Mesenchymal stem cell (in vitro differentiated cells and primary cell): ENCODE data around the gene TMEM45B.
"Not testable (repeated sequence)": the region's sequence is repeated elsewhere in the genome, so short reads cannot be mapped to it uniquely, and the experiment has no call there.

ENCODE experiments used
- DNase-seq: peaks from one replicate; pipeline ENCODE4 v3.0.0-alpha.2; 2013
- H2AFZ ChIP-seq: one replicate; pipeline ENCODE4 v1.6.1; 2013; ENCODE audit warnings: low read depth, mild to moderate bottlenecking, control low read depth, inconsistent platforms, low read length, moderate library complexity
- H2AK5ac ChIP-seq: 2 replicates; pipeline ENCODE4 v1.6.1; 2013; ENCODE audit warnings: low read length, moderate library complexity, mild to moderate bottlenecking, inconsistent platforms; ENCODE audit not compliant: severe bottlenecking
- H2BK120ac ChIP-seq: one replicate; pipeline ENCODE4 v1.6.1; 2013; ENCODE audit warnings: low read depth, mild to moderate bottlenecking, inconsistent platforms, low read length, moderate library complexity
- H2BK12ac ChIP-seq, 2 experiments: one replicate each; pipeline ENCODE4 v1.6.1; 2013; ENCODE audit warnings: inconsistent platforms in 2 of 2, low read length in 2 of 2, mild to moderate bottlenecking in 2 of 2, moderate library complexity in 2 of 2, control low read depth in 1 of 2
- H2BK15ac ChIP-seq: one replicate; pipeline ENCODE4 v1.6.1; 2013; ENCODE audit warnings: mild to moderate bottlenecking, low read depth, inconsistent platforms; ENCODE audit not compliant: poor library complexity, severe bottlenecking
- H2BK5ac ChIP-seq: 2 replicates; pipeline ENCODE4 v1.6.1; 2013; ENCODE audit warnings: low read depth, mild to moderate bottlenecking, low read length, control low read depth, inconsistent platforms; ENCODE audit not compliant: poor library complexity, severe bottlenecking
- H3K14ac ChIP-seq, 2 experiments: one replicate each; pipeline ENCODE4 v1.6.1; 2013; ENCODE audit warnings: inconsistent platforms in 2 of 2, low read length in 2 of 2, control low read depth in 1 of 2, mild to moderate bottlenecking in 1 of 2, moderate library complexity in 1 of 2
- H3K18ac ChIP-seq, 2 experiments: one replicate each; pipeline ENCODE4 v1.6.1; 2013; ENCODE audit warnings: inconsistent platforms in 2 of 2, low read length in 2 of 2, control low read depth in 1 of 2, low read depth in 1 of 2, mild to moderate bottlenecking in 1 of 2
- H3K23ac ChIP-seq, 2 experiments: one replicate each; pipeline ENCODE4 v1.6.1; 2013; ENCODE audit warnings: inconsistent platforms in 2 of 2, low read length in 2 of 2, mild to moderate bottlenecking in 2 of 2, moderate library complexity in 2 of 2, control low read depth in 1 of 2
- H3K27ac ChIP-seq: 2 replicates; pipeline ENCODE4 v1.5.1; 2013; ENCODE audit warnings: mild to moderate bottlenecking, moderate library complexity, low read length, control low read depth, inconsistent platforms; ENCODE audit not compliant: poor library complexity, severe bottlenecking
- H3K27me3 ChIP-seq, 2 experiments: 2 replicates each; pipeline versions ENCODE4 v1.6.1 to v1.7.0; 2013; ENCODE audit warnings: low read length in 2 of 2, mild to moderate bottlenecking in 2 of 2, moderate library complexity in 2 of 2, control low read depth in 1 of 2, inconsistent platforms in 1 of 2; ENCODE audit not compliant: control insufficient read depth in 1 of 2, insufficient read depth in 1 of 2
- H3K36me3 ChIP-seq, 2 experiments: 2 replicates each; pipeline versions ENCODE4 v1.6.1 to v1.7.0; 2013; ENCODE audit warnings: low read length in 2 of 2, control low read depth in 1 of 2, inconsistent platforms in 1 of 2, low read depth in 1 of 2, mild to moderate bottlenecking in 1 of 2; ENCODE audit not compliant: insufficient read depth in 2 of 2, control insufficient read depth in 1 of 2
- H3K4ac ChIP-seq, 2 experiments: one replicate each; pipeline ENCODE4 v1.6.1; 2013; ENCODE audit warnings: inconsistent platforms in 2 of 2, low read length in 2 of 2, mild to moderate bottlenecking in 2 of 2, moderate library complexity in 2 of 2, control low read depth in 1 of 2, low read depth in 1 of 2
- H3K4me1 ChIP-seq: 2 replicates; pipeline ENCODE4 v1.6.1; 2013; ENCODE audit warnings: low read depth, low read length, control low read depth; ENCODE audit not compliant: control insufficient read depth, insufficient read depth
- H3K4me2 ChIP-seq: 2 replicates; pipeline ENCODE4 v1.6.1; 2013; ENCODE audit warnings: low read length, mild to moderate bottlenecking, inconsistent platforms; ENCODE audit not compliant: poor library complexity, severe bottlenecking
- H3K4me3 ChIP-seq, 2 experiments: 2 replicates each; pipeline versions ENCODE4 v1.5.1 to v1.7.0; 2013; ENCODE audit warnings: low read length in 2 of 2, mild to moderate bottlenecking in 2 of 2, control low read depth in 1 of 2, low read depth in 1 of 2; ENCODE audit not compliant: insufficient read depth in 1 of 2
- H3K79me1 ChIP-seq: replicated peaks from 2 replicates; pipeline ENCODE4 v1.6.1; 2013; ENCODE audit warnings: mild to moderate bottlenecking, control low read depth, low read length, inconsistent platforms; ENCODE audit not compliant: poor library complexity, severe bottlenecking
- H3K9ac ChIP-seq: 2 replicates; pipeline ENCODE4 v1.7.0; 2013; ENCODE audit warnings: mild to moderate bottlenecking, low read length, moderate library complexity
- H3K9me3 ChIP-seq: 2 replicates; pipeline ENCODE4 v1.7.0; 2013; ENCODE audit warnings: mild to moderate bottlenecking, low read length; ENCODE audit not compliant: control insufficient read depth
- H4K8ac ChIP-seq: one replicate; pipeline ENCODE4 v1.6.1; 2013; ENCODE audit warnings: inconsistent platforms, mild to moderate bottlenecking, low read length, moderate library complexity
- H4K91ac ChIP-seq: one replicate; pipeline ENCODE4 v1.6.1; 2013; ENCODE audit warnings: mild to moderate bottlenecking, low read length, inconsistent platforms
- WGBS: methylation state at CpG from one replicate; pipeline ENCODE4 v1.1.7; 2013; ENCODE audit warnings: mixed read lengths; 5-methylcytosine and 5-hydroxymethylcytosine counted together

Gene TMEM45B

DNA sequence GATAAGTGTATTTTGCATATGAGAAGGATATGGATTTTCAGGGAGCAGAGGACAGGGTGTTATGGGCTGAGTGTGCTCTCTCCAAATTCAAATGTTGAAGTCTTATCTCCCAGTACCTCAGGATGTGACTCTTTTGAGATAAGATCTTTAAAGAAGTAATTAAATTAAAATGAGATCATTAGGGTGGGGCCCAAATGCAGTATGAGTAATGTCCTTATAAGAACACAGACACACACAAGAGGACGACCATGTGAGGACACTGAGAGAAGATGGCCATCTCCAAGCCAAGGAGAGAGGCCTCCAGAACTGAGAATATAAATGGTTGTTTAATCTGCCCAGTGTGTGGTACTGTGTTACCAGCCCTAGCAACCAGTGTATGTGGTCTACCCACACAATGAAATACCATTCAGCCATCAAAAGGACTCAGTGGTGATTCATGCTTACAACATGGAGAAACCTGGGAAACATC is 20.8 kb downstream of the TMEM45B start:
- H3K4me3 ChIP-seq, H3K36me3 ChIP-seq, H2BK120ac ChIP-seq, H4K91ac ChIP-seq, H3K79me1 ChIP-seq, H2BK15ac ChIP-seq, H3K23ac ChIP-seq, H3K4me1 ChIP-seq, H3K9ac ChIP-seq, H2AFZ ChIP-seq, H4K8ac ChIP-seq, H3K27ac ChIP-seq, H3K27me3 ChIP-seq, H3K9me3 ChIP-seq, H2BK12ac ChIP-seq, H2AK5ac ChIP-seq, H3K4ac ChIP-seq, H3K18ac ChIP-seq, H3K14ac ChIP-seq, H2BK5ac ChIP-seq, H3K4me2 ChIP-seq: not testable (repeated sequence)
- DNase-seq: peak; percentile 6
- WGBS: no CpG with 5 or more reads among the region's 1 CpG

DNA sequence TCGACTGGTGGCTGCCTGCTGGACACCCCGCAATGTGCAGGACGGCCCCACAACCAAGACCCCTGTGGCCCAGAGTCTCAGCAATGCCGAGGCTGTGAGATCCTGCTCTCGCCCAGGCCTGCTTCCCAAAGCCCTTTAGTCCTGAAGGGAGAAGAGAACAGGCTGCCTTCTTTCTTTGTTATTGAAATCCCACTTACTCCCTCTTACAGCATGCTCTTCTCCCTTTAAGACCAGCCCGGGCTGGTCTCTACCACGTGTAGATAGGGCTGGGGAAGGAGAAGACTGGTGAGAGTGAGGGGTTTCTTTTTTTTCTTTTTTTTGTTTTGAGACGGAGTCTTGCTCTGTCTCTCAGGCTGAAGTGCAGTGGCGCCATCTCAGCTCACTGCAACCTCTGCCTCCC is 21.3 kb downstream of the TMEM45B start:
- Histone ChIP-seq H3K79me1 (no peaks in the 10 kb centered on the region), H3K27me3 (no peaks in the 10 kb centered on the region), H4K91ac (no peak overlapping the region), H2BK12ac (no peak overlapping the region), H2BK15ac (no peak overlapping the region), H3K18ac (no peak overlapping the region), H4K8ac (no peak overlapping the region), H3K36me3 (no peaks in the 10 kb centered on the region), H3K9me3 (no peaks in the 10 kb centered on the region), H3K9ac (no peak overlapping the region), H3K27ac (no peak overlapping the region), H2BK120ac (no peak overlapping the region), H3K4me3 (no peak overlapping the region), H2AFZ (no peak overlapping the region), H2AK5ac (no peak overlapping the region), H3K14ac (no peak overlapping the region), H3K4me1 (no peaks in the 10 kb centered on the region), H2BK5ac (no peak overlapping the region), H3K4me2 (no peak overlapping the region), H3K23ac (no peak overlapping the region), H3K4ac (no peak overlapping the region)
- WGBS: 86% methylated on average over 8 of the region's 9 CpGs
- no peak for DNase-seq

DNA sequence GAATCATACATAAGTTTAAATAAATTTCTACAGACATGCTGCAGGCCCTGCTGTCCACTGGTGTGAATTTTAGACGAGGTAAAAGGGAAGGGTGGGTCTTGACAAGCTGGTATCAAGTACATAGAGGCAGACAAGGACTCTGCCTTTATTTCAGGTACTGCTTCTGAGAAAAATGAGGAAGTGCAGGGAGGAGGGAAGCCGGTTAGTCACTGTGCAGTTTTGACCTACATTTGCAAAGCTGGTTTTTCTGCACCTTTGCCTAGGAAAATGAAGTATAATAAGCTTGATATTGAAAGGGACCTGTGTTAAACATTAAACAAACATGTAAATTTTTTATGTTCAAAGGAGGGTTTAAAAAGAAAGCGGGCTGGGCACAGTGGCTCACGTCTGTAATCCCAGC is 24.6 kb downstream of the TMEM45B start:
- no peaks in the 10 kb centered on the region for H3K4me1 ChIP-seq
- no peak overlapping the region for H4K8ac ChIP-seq
- no peak overlapping the region for H3K18ac ChIP-seq
- no peak overlapping the region for H2BK5ac ChIP-seq
- no peak overlapping the region for H3K9ac ChIP-seq
- no peak overlapping the region for H2BK120ac ChIP-seq
- 89% methylated on average over 4 of the region's 4 CpGs for WGBS
- H2BK15ac ChIP-seq: no peak overlapping the region
- no peak overlapping the region for H3K4me3 ChIP-seq
- no peak overlapping the region for H3K14ac ChIP-seq
- H3K23ac ChIP-seq: no peak overlapping the region
- H3K79me1 ChIP-seq: no peaks in the 10 kb centered on the region
- H3K4ac ChIP-seq: no peak overlapping the region
- no peak overlapping the region for H4K91ac ChIP-seq
- no peaks in the 10 kb centered on the region for H3K27me3 ChIP-seq
- H2AFZ ChIP-seq: no peak overlapping the region
- no peak overlapping the region for H2AK5ac ChIP-seq
- no peaks in the 10 kb centered on the region for H3K36me3 ChIP-seq
- H2BK12ac ChIP-seq: no peak overlapping the region
- no peak overlapping the region for H3K4me2 ChIP-seq
- no peak overlapping the region for H3K27ac ChIP-seq
- H3K9me3 ChIP-seq: no peaks in the 10 kb centered on the region
- no peak for DNase-seq

DNA sequence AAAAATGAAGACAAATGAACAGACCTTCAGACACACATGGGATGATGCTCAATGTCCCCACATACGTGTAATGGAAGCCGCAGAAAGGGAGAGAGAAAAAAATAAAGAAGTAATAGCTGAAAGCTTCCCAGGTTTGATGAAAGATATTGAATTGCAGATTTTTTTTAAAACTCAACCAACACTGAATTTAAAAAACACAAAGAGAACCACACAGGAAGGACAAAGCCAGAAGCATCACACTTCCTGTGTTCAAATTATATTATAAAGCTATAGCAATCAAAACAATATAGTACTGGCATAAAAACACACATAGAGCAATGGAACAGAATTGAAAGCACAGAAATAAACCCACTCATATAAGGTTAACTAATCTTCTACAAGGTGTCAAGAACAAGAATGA is 26.5 kb downstream of the TMEM45B start:
- H2BK120ac ChIP-seq: no peak overlapping the region
- H2BK12ac ChIP-seq: no peak overlapping the region
- H2BK15ac ChIP-seq: no peak overlapping the region
- no peak overlapping the region for H4K91ac ChIP-seq
- no peak overlapping the region for H3K4me3 ChIP-seq
- no peaks in the 10 kb centered on the region for H3K79me1 ChIP-seq
- no peak overlapping the region for H3K4me2 ChIP-seq
- no peak overlapping the region for H4K8ac ChIP-seq
- H3K36me3 ChIP-seq: no peaks in the 10 kb centered on the region
- H2AK5ac ChIP-seq: no peak overlapping the region
- DNase-seq: no peak
- H3K27ac ChIP-seq: no peak overlapping the region
- peaks cover 4% of the 10 kb centered on the region for H3K4me1 ChIP-seq
- 80% methylated on average over 1 of the region's 2 CpGs for WGBS
- H3K9ac ChIP-seq: no peak overlapping the region
- H2AFZ ChIP-seq: no peak overlapping the region
- H3K23ac ChIP-seq: no peak overlapping the region
- no peak overlapping the region for H3K4ac ChIP-seq
- no peak overlapping the region for H2BK5ac ChIP-seq
- H3K14ac ChIP-seq: no peak overlapping the region
- H3K18ac ChIP-seq: no peak overlapping the region
- H3K27me3 ChIP-seq: no peaks in the 10 kb centered on the region
- no peaks in the 10 kb centered on the region for H3K9me3 ChIP-seq
